ENCODE measurements around the gene NAA80. TPM values are rescaled to one million over a fixed set of nuclear protein-coding genes. Genes with fewer than 3 reads are reported as not detected.

The NAA80 gene
- total and polyA plus RNA-seq, 2 of the 13 experiments (the other 11 are each of a cell fraction or from before 2014, with no cell fraction given), result 3.4 to 8.7 TPM

DNA sequence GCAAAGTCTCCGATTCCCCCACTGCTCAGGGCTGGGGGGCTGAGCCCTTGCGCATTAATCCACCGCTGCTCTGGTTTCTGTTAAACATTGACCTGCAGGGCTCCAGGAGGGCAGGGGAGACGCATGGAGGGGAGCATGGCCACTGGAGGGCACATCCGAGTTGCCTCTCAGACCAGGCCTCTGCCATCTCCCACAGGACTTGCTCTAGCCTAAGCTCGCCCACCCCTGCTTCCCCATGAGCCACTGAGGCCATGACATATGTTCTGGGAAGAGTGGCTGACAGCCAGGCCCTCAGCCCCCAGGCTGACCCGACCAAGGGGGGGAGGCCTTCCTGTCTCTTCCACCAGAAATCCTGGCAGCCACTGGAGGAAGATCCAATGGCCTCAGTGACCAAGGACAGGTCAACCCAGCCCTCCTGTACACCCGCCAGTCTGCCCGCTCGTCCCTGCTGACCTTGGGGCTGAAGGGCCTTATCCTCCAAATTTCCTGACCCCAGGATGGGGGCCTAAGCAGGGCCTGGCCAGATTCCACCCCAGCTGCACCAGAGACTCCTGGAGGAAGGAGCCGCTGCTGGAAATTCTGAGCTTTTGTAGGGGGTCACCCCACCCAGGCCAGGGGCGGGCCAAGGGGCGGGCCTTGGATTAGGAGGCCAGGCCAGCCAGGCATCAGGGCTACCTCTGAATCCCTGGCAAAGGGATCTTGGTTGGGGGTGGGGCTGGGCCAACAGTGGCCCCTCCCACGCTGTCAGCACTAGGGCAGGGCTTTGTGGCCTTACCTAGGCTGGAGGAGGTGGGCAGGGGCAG lies 4.0 kb upstream of the NAA80 start, which contains the start of gene HYAL1 (continued):
- TF ChIP-seq, protein P1, sequence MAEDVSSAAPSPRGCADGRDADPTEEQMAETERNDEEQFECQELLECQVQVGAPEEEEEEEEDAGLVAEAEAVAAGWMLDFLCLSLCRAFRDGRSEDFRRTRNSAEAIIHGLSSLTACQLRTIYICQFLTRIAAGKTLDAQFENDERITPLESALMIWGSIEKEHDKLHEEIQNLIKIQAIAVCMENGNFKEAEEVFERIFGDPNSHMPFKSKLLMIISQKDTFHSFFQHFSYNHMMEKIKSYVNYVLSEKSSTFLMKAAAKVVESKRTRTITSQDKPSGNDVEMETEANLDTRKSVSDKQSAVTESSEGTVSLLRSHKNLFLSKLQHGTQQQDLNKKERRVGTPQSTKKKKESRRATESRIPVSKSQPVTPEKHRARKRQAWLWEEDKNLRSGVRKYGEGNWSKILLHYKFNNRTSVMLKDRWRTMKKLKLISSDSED (CRISPR knock-in tag; IDR thresholded peaks at IDR 0.05), result no peak
- TF ChIP-seq TBX3 (IDR thresholded peaks at IDR 0.05; ENCODE audit: borderline replicate concordance) (no peak), ZSCAN12 (CRISPR knock-in tag; IDR thresholded peaks at IDR 0.05) (peak; percentile 68; the same call in 1 of the 2 replicates), HDAC2 (CRISPR knock-in tag; IDR thresholded peaks at IDR 0.05) (peak; percentile 43; the same call in 1 of the 2 replicates), MYNN (CRISPR knock-in tag; IDR thresholded peaks at IDR 0.05; ENCODE audit: low read depth) (no peak), ZNF44 (CRISPR knock-in tag; IDR thresholded peaks at IDR 0.05) (0 out of 2 replicates have a peak, but pooled peaks have one; percentile 13), MYC (CRISPR knock-in tag; IDR thresholded peaks at IDR 0.05; ENCODE audit: borderline replicate concordance) (peak; percentile 86), NONO (IDR thresholded peaks at IDR 0.05) (no peak), NONO (CRISPR knock-in tag; conservative IDR thresholded peaks at IDR 0.05) (no peak; the same call in 1 of the 2 replicates), RFX1 (IDR thresholded peaks at IDR 0.05) (no peak), RBM22 (optimal IDR thresholded peaks at IDR 0.05; ENCODE audit: low read length) (peak; percentile 73), ZNF768 (CRISPR knock-in tag; IDR thresholded peaks at IDR 0.05) (peak; percentile 80), NFRKB (IDR thresholded peaks at IDR 0.05) (no peak), KDM4B (CRISPR knock-in tag; IDR thresholded peaks at IDR 0.05) (0 out of 2 replicates have a peak, but pooled peaks have one; percentile 28), NR2F6 (IDR thresholded peaks at IDR 0.05) (peak; percentile 34; the same call in 1 of the 2 replicates), NR2F6 (CRISPR knock-in tag; IDR thresholded peaks at IDR 0.05) (peak; percentile 60), ZBTB3 (CRISPR knock-in tag; IDR thresholded peaks at IDR 0.05; ENCODE audit: borderline replicate concordance, low read depth) (no peak), POLR2G (IDR thresholded peaks at IDR 0.05; ENCODE audit: low read depth, low read length) (peak; percentile 99), ZNF101 (CRISPR knock-in tag; IDR thresholded peaks at IDR 0.05; ENCODE audit: borderline replicate concordance, low read depth) (no peak), RORA (CRISPR knock-in tag; IDR thresholded peaks at IDR 0.05) (no peak), FIP1L1 (IDR thresholded peaks at IDR 0.05; ENCODE audit: borderline replicate concordance, insufficient read depth, low read depth, low read length) (no peak), ZNF788 (CRISPR knock-in tag; IDR thresholded peaks at IDR 0.05; ENCODE audit: borderline replicate concordance) (peak; percentile 80; the same call in 1 of the 2 replicates), BCL6 (CRISPR knock-in tag; IDR thresholded peaks at IDR 0.05) (0 out of 2 replicates have a peak, but pooled peaks have one; percentile 13), ZNF17 (CRISPR knock-in tag; IDR thresholded peaks at IDR 0.05) (no peak), HDAC1 (CRISPR knock-in tag; IDR thresholded peaks at IDR 0.05) (peak; percentile 83), RFXANK (CRISPR knock-in tag; IDR thresholded peaks at IDR 0.05) (no peak; the same call in 1 of the 2 replicates), HOXA9 (CRISPR knock-in tag; IDR thresholded peaks at IDR 0.05; ENCODE audit: borderline replicate concordance) (no peak), KAT8 (CRISPR knock-in tag; IDR thresholded peaks at IDR 0.05) (peak; percentile 77; the same call in 1 of the 2 replicates), CCDC6 (CRISPR knock-in tag; IDR thresholded peaks at IDR 0.05) (peak; percentile 79), NCOR1 (IDR thresholded peaks at IDR 0.05; ENCODE audit: borderline replicate concordance, low read length) (no peak; the same call in 1 of the 2 replicates), ZNF839 (CRISPR knock-in tag; IDR thresholded peaks at IDR 0.05; ENCODE audit: borderline replicate concordance) (no peak), ZNF24 (IDR thresholded peaks at IDR 0.05) (no peak), FOXA1 (IDR thresholded peaks at IDR 0.05) (no peak), FOXA1 (CRISPR knock-in tag; IDR thresholded peaks at IDR 0.05) (no peak; the same call in 1 of the 2 replicates), RBAK (CRISPR knock-in tag; IDR thresholded peaks at IDR 0.05) (no peak)
